SHP77 treated with DMSO at 0.1 percent for 48 hours (cell line): ENCODE results near the gene ZFTA.

Source experiments
- DNase-seq: peaks from one replicate; lab custom pipeline; 2025; lab: John Stamatoyannopoulos, UW

ZFTA gene

GRCh38 chr11:63749624-63750023, 19.0 kb downstream of the ZFTA start:
- no peak for DNase-seq

GRCh38 chr11:63747011-63747410, 21.6 kb downstream of the ZFTA start:
- DNase-seq = no peak

GRCh38 chr11:63745304-63746170, 23.0 kb downstream of the ZFTA start:
- DNase-seq = no peak

GRCh38 chr11:63738720-63739360, 29.7 kb downstream of the ZFTA start:
- peak; percentile 39 for DNase-seq

- DNase-seq = no peak
Measured at GRCh38 chr11:63737718-63738117, 30.9 kb downstream of the ZFTA start.

- DNase-seq = no peak
Measured at GRCh38 chr11:63736864-63737263, 31.7 kb downstream of the ZFTA start.

GRCh38 chr11:63729326-63729725, 39.2 kb downstream of the ZFTA start:
- no peak for DNase-seq

- no peak for DNase-seq
Measured at GRCh38 chr11:63720611-63721010, 48.0 kb downstream of the ZFTA start.

GRCh38 chr11:63719987-63720386, 48.6 kb downstream of the ZFTA start:
- DNase-seq = no peak

GRCh38 chr11:63719001-63719400, 49.6 kb downstream of the ZFTA start:
- DNase-seq = no peak
